ENCODE measurements around the gene NMNAT1. TPM values are rescaled to one million over a fixed set of nuclear protein-coding genes. Genes with fewer than 3 reads are reported as not detected.

Gene NMNAT1
- 7.6 TPM for total RNA-seq

GRCh38 chr1:9942939-9943788 is at the start of gene NMNAT1, which contains the start of gene LZIC:
TSS of gene NMNAT1 (plus strand) at chr1:9943475. CDS start at chr1:9972074, 28,599 bp downstream.
TSS of gene LZIC (minus strand) at chr1:9943391. CDS start at chr1:9936619, 6,772 bp downstream.
- peak in 1 of 2 donors; percentile 91 for DNase-seq (ENCODE audit: extremely low spot score in 2 of 2)
- peak; percentile 94 to 96 for TF ChIP-seq POLR2AphosphoS5 (IDR thresholded peaks at IDR 0.05; ENCODE audit: insufficient read depth in 1 of 2, low read depth in 1 of 2)
- TF ChIP-seq CTCF (IDR thresholded peaks at IDR 0.05), result peak in 1 of 3 experiments; percentile 40
- peak in 1 of 2 donors; percentile 50 for TF ChIP-seq POLR2A (IDR thresholded peaks at IDR 0.05)
- peaks cover 27% of the 10 kb centered on the region for H3K4me1 ChIP-seq
- H3K4me3 ChIP-seq, result peak within 1 kb of the TSS; percentile 65 to 73
- H3K27ac ChIP-seq, result peak within 1 kb of the TSS; percentile 85
- H3K27me3 ChIP-seq, result no peaks in the 10 kb centered on the region
- no peaks in the 10 kb centered on the region for H3K9me3 ChIP-seq
- peaks cover 0 to 10% of the 10 kb centered on the region in 2 donors for H3K36me3 ChIP-seq
- intact Hi-C loops (cut with DNase I), result loop anchor here (10.0 kb wide), 1 partner anchor 52 kb away; the partner anchor contains the start of gene RBP7

DNA sequence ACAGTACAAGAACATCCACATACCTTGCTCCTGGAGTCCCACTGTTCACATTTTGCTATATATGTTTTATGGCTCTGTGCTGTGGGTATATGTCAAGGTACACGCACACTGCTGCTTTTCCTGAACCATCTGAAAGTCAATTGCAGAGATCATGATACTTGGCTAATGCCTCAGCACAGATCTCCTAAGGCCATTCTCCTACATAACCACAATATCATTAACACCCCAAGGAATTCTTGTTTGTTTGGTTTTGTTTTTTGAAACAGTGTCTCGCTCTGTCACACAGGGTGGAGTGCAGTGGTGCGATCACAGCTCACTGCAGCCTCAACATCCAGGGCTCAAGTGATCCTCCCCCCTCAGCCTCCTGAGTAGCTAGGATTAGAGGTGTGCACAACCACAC is 49.2 kb upstream of the NMNAT1 start:
- intact Hi-C loops (cut with DNase I), result no loop called here
- Histone ChIP-seq H3K36me3 (no peaks in the 10 kb centered on the region), H3K4me1 (peaks cover 25% of the 10 kb centered on the region), H3K27me3 (no peaks in the 10 kb centered on the region), H3K4me3 (no peak overlapping the region), H3K9me3 (no peaks in the 10 kb centered on the region), H3K27ac (peak overlapping the region; percentile 82)
- no peak for TF ChIP-seq POLR2AphosphoS5 (IDR thresholded peaks at IDR 0.05; ENCODE audit: insufficient read depth in 1 of 2, low read depth in 1 of 2)
- TF ChIP-seq POLR2A (IDR thresholded peaks at IDR 0.05), result no peak
- no peak for TF ChIP-seq CTCF (IDR thresholded peaks at IDR 0.05)
- no peak for DNase-seq (ENCODE audit: extremely low spot score in 2 of 2)

DNA sequence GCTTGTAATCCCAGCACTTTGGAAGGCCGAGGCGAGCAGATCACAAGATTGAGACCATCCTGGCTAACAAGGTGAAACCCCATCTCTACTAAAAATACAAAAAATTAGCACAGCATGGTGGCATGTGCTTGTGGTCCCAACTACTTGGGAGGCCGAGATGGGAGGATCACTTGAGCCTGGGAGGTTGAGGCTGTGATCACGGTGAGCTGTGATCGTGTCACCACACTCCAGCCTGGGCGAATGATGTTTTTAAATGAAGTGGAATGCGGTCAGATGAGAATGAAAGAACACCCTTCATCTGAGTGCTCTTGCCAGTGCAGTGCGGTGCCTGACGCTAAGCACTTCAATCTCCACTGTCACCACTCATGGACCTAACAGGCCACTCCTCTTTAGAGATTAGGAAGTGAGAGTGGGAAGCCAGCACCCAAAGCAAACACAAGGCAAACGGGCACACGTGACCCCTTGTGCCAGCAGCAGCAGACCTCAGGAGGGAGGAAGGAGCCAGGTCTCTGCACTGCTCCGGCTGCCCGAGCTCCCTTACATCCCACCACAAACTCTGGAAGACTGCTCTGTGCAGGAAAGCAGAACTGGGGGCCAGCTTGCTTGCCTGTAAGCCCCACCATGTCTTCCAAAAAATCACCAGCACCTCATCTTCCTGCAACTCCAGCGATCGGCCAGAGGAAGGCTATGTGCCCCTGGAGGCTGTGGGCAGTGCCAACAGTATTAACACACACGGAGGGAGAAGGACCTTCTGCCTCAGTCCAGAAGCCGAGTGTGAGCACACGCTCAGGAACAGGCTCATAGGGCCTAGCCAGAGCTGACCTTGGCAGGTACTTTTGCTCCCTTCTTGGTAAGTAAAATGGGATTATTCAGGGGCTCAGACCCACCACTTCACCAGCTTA is 42.9 kb upstream of the NMNAT1 start:
- Histone ChIP-seq H3K9me3 (no peaks in the 10 kb centered on the region), H3K27ac (no peak overlapping the region), H3K27me3 (no peaks in the 10 kb centered on the region), H3K4me3 (no peak overlapping the region), H3K36me3 (no peaks in the 10 kb centered on the region), H3K4me1 (peaks cover 27% of the 10 kb centered on the region)
- no peak for TF ChIP-seq POLR2AphosphoS5 (IDR thresholded peaks at IDR 0.05; ENCODE audit: insufficient read depth in 1 of 2, low read depth in 1 of 2)
- TF ChIP-seq CTCF (IDR thresholded peaks at IDR 0.05), result no peak
- no peak for TF ChIP-seq POLR2A (IDR thresholded peaks at IDR 0.05)
- intact Hi-C loops (cut with DNase I), result no loop called here
- DNase-seq (ENCODE audit: extremely low spot score in 2 of 2), result no peak

DNA sequence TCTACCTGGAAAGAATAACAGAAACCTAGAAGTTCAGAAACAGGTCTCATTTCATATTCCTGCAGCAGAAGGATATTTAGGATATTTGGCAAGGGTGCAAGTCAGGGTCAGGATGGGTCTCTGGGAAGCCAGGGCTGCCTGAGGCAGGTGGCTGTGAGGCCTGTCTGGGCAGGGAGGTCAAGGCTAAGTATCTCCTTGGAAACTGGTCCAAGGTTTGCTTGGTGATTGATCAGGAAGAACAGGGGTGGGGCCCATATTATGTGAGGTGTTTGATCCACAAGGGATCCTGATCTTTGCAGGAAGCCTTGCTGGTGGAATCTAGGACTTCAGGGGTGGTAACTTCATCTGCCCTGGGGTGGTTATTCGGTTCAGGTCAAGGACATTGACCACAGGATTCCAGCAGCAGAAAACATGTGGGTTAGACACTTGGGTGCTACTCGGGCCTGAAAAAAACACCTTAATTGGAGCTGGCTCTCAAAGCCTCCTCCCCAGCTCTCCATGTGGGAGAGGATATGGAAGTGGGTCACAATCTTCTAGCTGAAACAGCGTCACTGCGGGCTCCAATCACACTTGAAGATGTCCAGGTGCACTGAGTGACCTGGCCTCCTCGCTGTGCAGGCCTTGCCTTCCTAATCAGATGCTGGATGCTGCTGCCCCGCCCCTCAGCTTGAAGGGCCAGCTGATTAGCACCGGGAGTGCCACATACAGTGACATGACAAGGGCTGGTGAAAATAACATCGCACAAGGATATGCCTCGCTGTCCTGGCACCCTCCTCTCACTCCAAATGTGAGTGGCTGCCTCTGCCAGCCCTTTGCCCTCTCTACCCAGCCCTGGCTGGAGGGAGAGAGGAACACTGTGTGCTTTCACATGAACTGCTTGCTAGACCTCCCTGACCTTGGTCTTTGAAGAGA is 41.9 kb upstream of the NMNAT1 start:
- no peak for TF ChIP-seq POLR2A (IDR thresholded peaks at IDR 0.05)
- TF ChIP-seq CTCF (IDR thresholded peaks at IDR 0.05), result no peak
- TF ChIP-seq POLR2AphosphoS5 (IDR thresholded peaks at IDR 0.05; ENCODE audit: insufficient read depth in 1 of 2, low read depth in 1 of 2), result no peak
- H3K36me3 ChIP-seq, result no peaks in the 10 kb centered on the region
- no peak for DNase-seq (ENCODE audit: extremely low spot score in 2 of 2)
- no peaks in the 10 kb centered on the region for H3K27me3 ChIP-seq
- H3K4me3 ChIP-seq, result no peak overlapping the region
- H3K27ac ChIP-seq, result no peak overlapping the region
- H3K9me3 ChIP-seq, result no peaks in the 10 kb centered on the region
- H3K4me1 ChIP-seq, result peaks cover 27% of the 10 kb centered on the region
- intact Hi-C loops (cut with DNase I), result no loop called here

Data from vagina (tissue), 2 donors.